Activated CD8-positive, alpha-beta T cell treated with anti-CD3 and anti-CD28 coated beads, Interleukin-2, amount 10 ng/mL, durations not matched to agents 7 days and 5 days (primary cell): ENCODE results near the gene GALNT18. TPM values are rescaled to one million over a fixed set of nuclear protein-coding genes. Genes with fewer than 3 reads are reported as not detected.

Source experiments
- ATAC-seq: fragments of 150-1000 bp; cut with Tn5 transposase; one replicate; pipeline ENCODE4 v1.10.0; 2021; ENCODE audit warnings: moderate library complexity
- CTCF ChIA-PET: fragments of 350-600 bp; sonication (Branson Sonifier 250); formaldehyde crosslinking; loops from one replicate; lab custom pipeline; 2021; ENCODE audit warnings: antibody characterized with exemption; lab: Charles Lee
- POLR2A ChIA-PET: fragments of 350-600 bp; sonication (Branson Sonifier 250); formaldehyde crosslinking; loops from one replicate; lab custom pipeline; 2021; ENCODE audit warnings: antibody characterized with exemption; lab: Charles Lee
- DNase-seq: peaks from one replicate; pipeline ENCODE4 v3.0.0-alpha.2; 2020
- H3K27ac Mint-ChIP-seq: one replicate; pipeline ENCODE4 v1.8.0; 2021; ENCODE audit warnings: mild to moderate bottlenecking, mixed read lengths
- H3K27me3 Mint-ChIP-seq: one replicate; pipeline ENCODE4 v1.8.0; 2021; ENCODE audit warnings: low read depth, mixed read lengths
- H3K36me3 Mint-ChIP-seq: one replicate; pipeline ENCODE4 v1.8.0; 2021; ENCODE audit warnings: low read depth, mixed read lengths
- H3K4me1 Mint-ChIP-seq: one replicate; pipeline ENCODE4 v1.8.0; 2021; ENCODE audit warnings: low read depth, mixed read lengths
- H3K4me3 Mint-ChIP-seq: one replicate; pipeline ENCODE4 v1.8.0; 2021; ENCODE audit warnings: mild to moderate bottlenecking, mixed read lengths
- H3K9me3 Mint-ChIP-seq: one replicate; pipeline ENCODE4 v1.8.0; 2022; ENCODE audit warnings: mixed read lengths; ENCODE audit not compliant: insufficient read depth
- total RNA-seq, 2 experiments: library from RNA; stranded (reverse); gene quantifications; one replicate each; pipeline ENCODE4 v1.2.3, GENCODE V29; 2021

The GALNT18 gene
- total RNA-seq, 2 experiments from 2014 or later = 0.23 to 0.42 TPM

DNA sequence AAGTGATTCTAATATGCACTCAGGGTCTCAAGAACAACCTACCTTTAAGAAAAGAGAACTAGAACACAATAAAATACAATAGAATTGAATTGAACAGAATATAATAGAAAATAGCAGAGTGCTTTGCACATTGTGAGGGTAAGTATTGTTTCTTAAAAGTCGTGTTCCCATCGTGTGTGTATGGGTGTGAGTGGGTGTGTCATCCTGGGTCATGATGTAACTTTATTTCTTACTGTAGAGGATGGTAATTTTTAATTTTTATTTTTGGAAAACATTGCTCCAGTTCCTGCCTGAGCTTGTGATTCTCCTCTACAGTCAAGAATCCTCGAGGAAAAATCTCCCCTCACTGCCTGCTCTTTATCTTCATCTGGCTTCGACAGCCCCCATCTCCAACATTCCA is 193.1 kb downstream of the GALNT18 start:
- DNase-seq (no peak), ATAC-seq (no peak)
- POLR2A ChIA-PET = no interaction called here
- Mint-ChIP-seq H3K4me1 (no peaks in the 10 kb centered on the region), H3K27me3 (no peaks in the 10 kb centered on the region), H3K36me3 (no peaks in the 10 kb centered on the region), H3K9me3 (no peaks in the 10 kb centered on the region), H3K4me3 (no peak overlapping the region), H3K27ac (no peak overlapping the region)
- CTCF ChIA-PET = no interaction called here

- H3K27me3 Mint-ChIP-seq = no peaks in the 10 kb centered on the region
- POLR2A ChIA-PET = no interaction called here
- no peak overlapping the region for H3K4me3 Mint-ChIP-seq
- H3K4me1 Mint-ChIP-seq = no peaks in the 10 kb centered on the region
- H3K9me3 Mint-ChIP-seq = no peaks in the 10 kb centered on the region
- DNase-seq (no peak), ATAC-seq (no peak)
- no peak overlapping the region for H3K27ac Mint-ChIP-seq
- CTCF ChIA-PET = interaction anchor here (0.7 kb wide), 1 partner anchor 448 kb away, joined by 3 read pairs; no protein-coding TSS in a partner anchor
- no peaks in the 10 kb centered on the region for H3K36me3 Mint-ChIP-seq
Measured at GRCh38 chr11:11427542-11427941, 194.3 kb downstream of the GALNT18 start.

DNA sequence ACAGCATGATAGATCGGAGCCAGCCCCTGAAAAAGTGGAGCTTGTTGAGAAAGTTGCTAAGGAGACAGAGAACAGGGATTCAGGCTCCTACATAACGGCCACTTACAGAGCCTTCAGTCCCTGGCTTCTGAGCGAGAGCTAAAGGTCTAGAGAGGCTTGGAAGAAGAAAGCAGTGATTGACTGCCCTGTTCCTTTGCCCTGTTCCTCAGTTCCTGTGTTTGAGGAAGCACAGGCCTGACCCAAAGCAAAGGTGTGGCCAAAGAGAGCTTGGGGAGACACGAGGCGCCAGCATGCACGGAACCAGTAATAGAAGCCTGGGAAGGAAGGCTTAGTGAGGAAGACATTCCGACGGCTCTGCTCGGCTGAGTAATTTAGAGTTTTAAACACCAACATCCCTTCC is 194.7 kb downstream of the GALNT18 start:
- ChIA-PET POLR2A (no interaction called here), CTCF (interaction anchor here (0.7 kb wide), 1 partner anchor 448 kb away, joined by 3 read pairs; no protein-coding TSS in a partner anchor)
- H3K4me3 Mint-ChIP-seq = no peak overlapping the region
- DNase-seq (no peak), ATAC-seq (no peak)
- H3K27me3 Mint-ChIP-seq = no peaks in the 10 kb centered on the region
- H3K27ac Mint-ChIP-seq = no peak overlapping the region
- no peaks in the 10 kb centered on the region for H3K9me3 Mint-ChIP-seq
- H3K4me1 Mint-ChIP-seq = no peaks in the 10 kb centered on the region
- H3K36me3 Mint-ChIP-seq = no peaks in the 10 kb centered on the region

GRCh38 chr11:11426226-11426952 is 195.4 kb downstream of the GALNT18 start:
- H3K27ac Mint-ChIP-seq = no peak overlapping the region
- no peaks in the 10 kb centered on the region for H3K4me1 Mint-ChIP-seq
- no peak for DNase-seq
- POLR2A ChIA-PET = no interaction called here
- no peaks in the 10 kb centered on the region for H3K9me3 Mint-ChIP-seq
- no peaks in the 10 kb centered on the region for H3K27me3 Mint-ChIP-seq
- CTCF ChIA-PET = interaction anchor here (0.7 kb wide), 1 partner anchor 447 kb away, joined by 3 read pairs; no protein-coding TSS in a partner anchor
- H3K36me3 Mint-ChIP-seq = no peaks in the 10 kb centered on the region
- ATAC-seq = no peak
- no peak overlapping the region for H3K4me3 Mint-ChIP-seq

DNA sequence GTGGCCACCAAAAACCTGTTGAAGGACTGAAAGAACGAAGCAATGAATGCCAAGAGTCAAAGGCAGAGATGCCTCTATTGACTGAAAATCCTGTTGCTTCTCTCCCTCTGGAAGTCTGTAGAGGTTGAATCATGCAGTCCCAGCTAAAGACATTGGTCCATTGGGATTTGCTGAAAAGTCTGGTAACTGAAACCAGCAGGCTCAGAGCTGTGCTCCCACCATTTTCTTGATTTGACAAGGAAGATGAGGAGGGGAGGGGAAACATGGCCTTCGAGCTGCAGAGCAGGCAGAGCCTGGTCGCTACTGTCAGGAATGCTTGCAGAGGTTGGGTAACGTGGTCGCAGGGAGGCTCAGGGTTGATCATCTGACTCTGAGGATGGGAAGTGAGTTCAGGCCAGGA is 196.0 kb downstream of the GALNT18 start:
- no peak for DNase-seq
- Mint-ChIP-seq H3K4me1 (no peaks in the 10 kb centered on the region), H3K36me3 (no peaks in the 10 kb centered on the region), H3K27me3 (no peaks in the 10 kb centered on the region), H3K4me3 (no peak overlapping the region), H3K27ac (no peak overlapping the region), H3K9me3 (no peaks in the 10 kb centered on the region)
- CTCF ChIA-PET = no interaction called here
- POLR2A ChIA-PET = no interaction called here
- no peak for ATAC-seq

DNA sequence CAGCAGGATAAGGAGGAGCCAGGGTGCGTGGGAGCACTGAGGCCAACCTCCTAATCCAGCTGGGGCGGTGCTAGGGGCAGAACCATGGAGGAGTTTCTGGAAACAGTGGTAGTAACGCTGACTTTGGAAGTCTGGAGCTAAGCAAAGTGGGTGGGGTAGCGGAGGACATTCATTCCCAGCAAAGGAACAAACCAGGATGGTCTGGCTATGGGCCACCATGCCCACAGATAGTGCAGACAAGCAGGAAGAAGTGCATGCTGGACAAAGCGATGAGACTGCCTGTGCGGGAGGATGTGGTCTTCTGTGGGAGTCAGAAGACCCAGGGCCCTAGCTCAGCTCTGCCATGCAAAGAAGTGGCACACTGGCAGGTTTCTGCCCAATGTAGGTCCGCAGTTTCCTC is 197.1 kb downstream of the GALNT18 start:
- no peak overlapping the region for H3K27ac Mint-ChIP-seq
- ChIA-PET POLR2A (no interaction called here), CTCF (no interaction called here)

DNA sequence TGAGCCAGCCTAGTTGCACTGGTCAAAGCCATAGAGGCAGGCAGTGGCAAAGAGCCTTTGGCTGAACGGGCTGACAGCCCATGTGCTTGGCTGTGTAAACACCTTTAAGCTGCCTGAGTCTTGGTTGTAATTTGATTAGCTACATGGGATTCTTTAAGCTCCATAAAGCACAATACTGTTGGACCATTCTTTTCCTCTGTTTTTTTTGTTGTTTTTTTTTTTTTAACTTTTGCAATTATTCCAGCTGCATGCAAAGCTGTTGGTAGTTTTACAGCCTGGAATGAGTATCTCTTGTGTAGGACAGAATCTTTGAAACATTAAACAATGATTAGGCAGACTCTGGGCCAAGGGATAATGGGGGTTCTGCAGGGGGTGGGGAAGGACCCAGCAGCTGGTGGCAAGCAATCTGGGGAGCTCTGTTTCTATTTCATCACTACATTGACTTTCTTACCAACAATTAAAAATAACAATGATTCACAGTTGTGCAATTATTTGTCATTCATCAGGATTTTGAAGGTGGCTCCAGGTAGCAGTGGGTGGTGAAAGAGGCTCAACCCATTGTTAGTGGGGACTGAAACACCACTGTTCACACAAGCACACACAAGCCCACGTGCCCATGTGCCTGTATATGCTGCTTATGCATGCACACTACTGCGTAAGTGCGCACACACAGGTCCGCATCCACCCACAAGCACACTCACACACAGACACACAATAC is 199.2 kb downstream of the GALNT18 start:
- Mint-ChIP-seq H3K27me3 (peaks cover 7% of the 10 kb centered on the region), H3K36me3 (no peaks in the 10 kb centered on the region), H3K9me3 (no peaks in the 10 kb centered on the region), H3K27ac (no peak overlapping the region), H3K4me3 (no peak overlapping the region), H3K4me1 (no peaks in the 10 kb centered on the region)
- ATAC-seq = no peak
- POLR2A ChIA-PET = interaction anchor here (0.6 kb wide), 1 partner anchor 410 kb away, joined by 3 read pairs; no protein-coding TSS in a partner anchor
- DNase-seq = no peak
- CTCF ChIA-PET = no interaction called here

More for the DNA sequence above, 197.1 kb downstream of the GALNT18 start:
- DNase-seq = no peak
- H3K4me3 Mint-ChIP-seq = no peak overlapping the region
- no peak for ATAC-seq
- no peaks in the 10 kb centered on the region for H3K36me3 Mint-ChIP-seq
- H3K4me1 Mint-ChIP-seq = no peaks in the 10 kb centered on the region
- no peaks in the 10 kb centered on the region for H3K27me3 Mint-ChIP-seq
- no peaks in the 10 kb centered on the region for H3K9me3 Mint-ChIP-seq

DNA sequence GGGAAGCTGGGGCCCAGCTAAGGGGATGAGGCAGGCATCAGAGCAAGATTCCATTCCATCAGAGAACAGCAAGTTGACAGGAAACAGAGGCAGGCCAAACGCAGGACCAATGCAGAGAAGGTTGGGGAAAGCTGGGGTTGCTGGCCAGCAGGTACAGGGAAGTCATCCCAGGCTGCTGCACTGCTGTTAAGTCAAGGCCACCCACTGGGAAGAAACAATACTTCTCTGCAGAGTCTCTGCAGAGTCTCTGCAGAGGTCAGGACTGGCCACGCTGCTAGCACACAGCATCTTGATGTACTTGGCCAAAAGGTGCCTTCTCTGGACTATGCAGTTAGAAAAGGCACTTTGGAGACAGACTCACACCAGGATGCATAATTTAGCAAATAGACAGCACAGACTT is 200.3 kb downstream of the GALNT18 start:
- ChIA-PET CTCF (no interaction called here), POLR2A (no interaction called here)
- peaks cover 6% of the 10 kb centered on the region for H3K4me1 Mint-ChIP-seq

GRCh38 chr11:11420899-11421285 is 200.9 kb downstream of the GALNT18 start:
- POLR2A ChIA-PET = no interaction called here
- H3K4me1 Mint-ChIP-seq = peaks cover 10% of the 10 kb centered on the region
- DNase-seq = no peak

More for the DNA sequence above, 200.3 kb downstream of the GALNT18 start:
- no peak overlapping the region for H3K4me3 Mint-ChIP-seq
- H3K36me3 Mint-ChIP-seq = no peaks in the 10 kb centered on the region
- H3K27me3 Mint-ChIP-seq = peaks cover 14% of the 10 kb centered on the region
- ATAC-seq (no peak), DNase-seq (no peak)
- no peak overlapping the region for H3K27ac Mint-ChIP-seq
- H3K9me3 Mint-ChIP-seq = no peaks in the 10 kb centered on the region

GRCh38 chr11:11420191-11420898 is 201.5 kb downstream of the GALNT18 start:
- POLR2A ChIA-PET = no interaction called here
- no peaks in the 10 kb centered on the region for H3K36me3 Mint-ChIP-seq
- H3K4me1 Mint-ChIP-seq = peaks cover 10% of the 10 kb centered on the region
- peaks cover 26% of the 10 kb centered on the region for H3K27me3 Mint-ChIP-seq
- ATAC-seq (no peak), DNase-seq (no peak)
- CTCF ChIA-PET = no interaction called here
- H3K9me3 Mint-ChIP-seq = no peaks in the 10 kb centered on the region
- H3K4me3 Mint-ChIP-seq = no peak overlapping the region
- H3K27ac Mint-ChIP-seq = no peak overlapping the region

More at GRCh38 chr11:11420899-11421285, 200.9 kb downstream of the GALNT18 start:
- H3K27ac Mint-ChIP-seq = no peak overlapping the region
- peaks cover 20% of the 10 kb centered on the region for H3K27me3 Mint-ChIP-seq
- CTCF ChIA-PET = no interaction called here
- no peak for ATAC-seq
- H3K36me3 Mint-ChIP-seq = no peaks in the 10 kb centered on the region
- no peaks in the 10 kb centered on the region for H3K9me3 Mint-ChIP-seq
- no peak overlapping the region for H3K4me3 Mint-ChIP-seq

DNA sequence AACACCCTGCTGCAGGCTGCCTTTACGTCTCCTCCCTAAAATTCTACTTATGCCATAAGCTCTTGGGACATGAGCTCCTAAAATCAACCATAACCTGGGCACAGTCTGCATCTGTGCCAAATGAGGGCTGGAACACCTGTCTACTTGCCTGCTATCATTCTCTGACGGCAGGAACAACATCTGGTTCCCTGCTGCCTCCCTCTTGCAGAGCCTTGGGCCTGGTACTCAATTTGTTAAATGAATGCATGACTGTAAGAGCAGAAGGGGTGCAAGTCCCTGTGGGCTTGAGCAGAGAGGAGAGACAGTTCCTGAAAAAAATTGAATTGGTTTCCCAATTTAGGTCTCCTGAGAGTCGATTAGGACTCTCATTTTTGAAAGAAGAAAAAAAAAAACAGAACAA is 202.1 kb downstream of the GALNT18 start:
- H3K4me1 Mint-ChIP-seq = peaks cover 10% of the 10 kb centered on the region
- no peak overlapping the region for H3K4me3 Mint-ChIP-seq
- peaks cover 29% of the 10 kb centered on the region for H3K27me3 Mint-ChIP-seq
- ChIA-PET POLR2A (no interaction called here), CTCF (no interaction called here)
- ATAC-seq = no peak
- DNase-seq = no peak
- H3K9me3 Mint-ChIP-seq = no peaks in the 10 kb centered on the region
- H3K36me3 Mint-ChIP-seq = no peaks in the 10 kb centered on the region
- H3K27ac Mint-ChIP-seq = no peak overlapping the region

GRCh38 chr11:11416917-11417316 is 204.9 kb downstream of the GALNT18 start:
- Mint-ChIP-seq H3K4me1 (peaks cover 10% of the 10 kb centered on the region), H3K9me3 (no peaks in the 10 kb centered on the region), H3K27ac (no peak overlapping the region), H3K36me3 (no peaks in the 10 kb centered on the region), H3K4me3 (no peak overlapping the region), H3K27me3 (peaks cover 45% of the 10 kb centered on the region)
- ChIA-PET POLR2A (no interaction called here), CTCF (no interaction called here)
- DNase-seq = no peak
- no peak for ATAC-seq
